HG02884 (cell line): ENCODE data around the gene MYH6.
"Not testable (repeated sequence)": the region's sequence is repeated elsewhere in the genome, so short reads cannot be mapped to it uniquely, and the experiment has no call there.

Experiments
- ATAC-seq: cut with Tn5 transposase; IDR thresholded peaks from one replicate; pipeline ENCODE4 v1.9.1; 2021; ENCODE audit warnings: mild to moderate bottlenecking, moderate library complexity; ENCODE audit not compliant: unreplicated experiment

The MYH6 gene

GRCh38 chr14:23436327-23437132 lies 28.5 kb upstream of the MYH6 start:
- no peak for ATAC-seq

GRCh38 chr14:23435543-23436326 lies 27.7 kb upstream of the MYH6 start, which contains the start of gene MYH7:
TSS of gene MYH7 (minus strand) at chr14:23435660. CDS start at chr14:23433732, 1,928 bp downstream.
- ATAC-seq, result no peak

GRCh38 chr14:23434488-23435222 lies 26.6 kb upstream of the MYH6 start:
- no peak for ATAC-seq

GRCh38 chr14:23433457-23433856 lies 25.4 kb upstream of the MYH6 start:
- no peak for ATAC-seq

- no peak for ATAC-seq
These were observed 24.9 kb upstream of the MYH6 start for GRCh38 chr14:23432946-23433345.

- no peak for ATAC-seq
These were observed 24.2 kb upstream of the MYH6 start for GRCh38 chr14:23432102-23432925.

GRCh38 chr14:23431486-23431885 lies 23.4 kb upstream of the MYH6 start:
- ATAC-seq, result no peak

- ATAC-seq, result no peak
These were observed 22.6 kb upstream of the MYH6 start for GRCh38 chr14:23430723-23431085.

- ATAC-seq, result no peak
These were observed 22.1 kb upstream of the MYH6 start for GRCh38 chr14:23430016-23430722.

GRCh38 chr14:23428686-23429495 lies 20.8 kb upstream of the MYH6 start:
- no peak for ATAC-seq

- ATAC-seq, result not testable (repeated sequence)
These were observed 17.7 kb upstream of the MYH6 start for GRCh38 chr14:23425798-23426197.

GRCh38 chr14:23425169-23425568 lies 17.1 kb upstream of the MYH6 start:
- ATAC-seq, result no peak

GRCh38 chr14:23423657-23424056 lies 15.6 kb upstream of the MYH6 start:
- no peak for ATAC-seq

- no peak for ATAC-seq
These were observed 13.5 kb upstream of the MYH6 start for GRCh38 chr14:23421594-23421993.

- ATAC-seq, result not testable (repeated sequence)
These were observed 11.6 kb upstream of the MYH6 start for GRCh38 chr14:23419646-23420045.

GRCh38 chr14:23418021-23418420 lies 9.9 kb upstream of the MYH6 start:
- no peak for ATAC-seq

- ATAC-seq, result not testable (repeated sequence)
These were observed 9.2 kb upstream of the MYH6 start for GRCh38 chr14:23417269-23417668.

- no peak for ATAC-seq
These were observed 8.7 kb upstream of the MYH6 start for GRCh38 chr14:23416801-23417200.
